Subcutaneous adipose tissue (tissue), 4 donors: ENCODE data around the gene MDFIC. TPM values are rescaled to one million over a fixed set of nuclear protein-coding genes. Genes with fewer than 3 reads are reported as not detected.

Experiments
- total RNA-seq, 4 donors: library from RNA; depleted of rRNA; stranded (reverse); fragments of >200 nt; gene quantifications; one replicate each; pipeline ENCODE4 v1.1.0, GENCODE V29; 2016
- TF ChIP-seq, protein P1 (sequence below): fragments of 450-650 bp; IDR thresholded peaks from one replicate; pipeline ENCODE4 v1.5.1; 2016; ENCODE audit warnings: low read depth, mild to moderate bottlenecking, control low read depth, antibody characterized with exemption, moderate library complexity

Gene MDFIC, protein sequence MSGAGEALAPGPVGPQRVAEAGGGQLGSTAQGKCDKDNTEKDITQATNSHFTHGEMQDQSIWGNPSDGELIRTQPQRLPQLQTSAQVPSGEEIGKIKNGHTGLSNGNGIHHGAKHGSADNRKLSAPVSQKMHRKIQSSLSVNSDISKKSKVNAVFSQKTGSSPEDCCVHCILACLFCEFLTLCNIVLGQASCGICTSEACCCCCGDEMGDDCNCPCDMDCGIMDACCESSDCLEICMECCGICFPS
- 100 to 1,000 TPM; 104 to 132 (median 123) TPM for total RNA-seq

GRCh38 chr7:114922026-114922651, at the start of gene MDFIC:
MDFIC (plus strand) TSS chr7:114922094; CDS start chr7:114923034, 940 bp downstream.
- TF ChIP-seq, protein P1, sequence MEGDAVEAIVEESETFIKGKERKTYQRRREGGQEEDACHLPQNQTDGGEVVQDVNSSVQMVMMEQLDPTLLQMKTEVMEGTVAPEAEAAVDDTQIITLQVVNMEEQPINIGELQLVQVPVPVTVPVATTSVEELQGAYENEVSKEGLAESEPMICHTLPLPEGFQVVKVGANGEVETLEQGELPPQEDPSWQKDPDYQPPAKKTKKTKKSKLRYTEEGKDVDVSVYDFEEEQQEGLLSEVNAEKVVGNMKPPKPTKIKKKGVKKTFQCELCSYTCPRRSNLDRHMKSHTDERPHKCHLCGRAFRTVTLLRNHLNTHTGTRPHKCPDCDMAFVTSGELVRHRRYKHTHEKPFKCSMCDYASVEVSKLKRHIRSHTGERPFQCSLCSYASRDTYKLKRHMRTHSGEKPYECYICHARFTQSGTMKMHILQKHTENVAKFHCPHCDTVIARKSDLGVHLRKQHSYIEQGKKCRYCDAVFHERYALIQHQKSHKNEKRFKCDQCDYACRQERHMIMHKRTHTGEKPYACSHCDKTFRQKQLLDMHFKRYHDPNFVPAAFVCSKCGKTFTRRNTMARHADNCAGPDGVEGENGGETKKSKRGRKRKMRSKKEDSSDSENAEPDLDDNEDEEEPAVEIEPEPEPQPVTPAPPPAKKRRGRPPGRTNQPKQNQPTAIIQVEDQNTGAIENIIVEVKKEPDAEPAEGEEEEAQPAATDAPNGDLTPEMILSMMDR = no peak

DNA sequence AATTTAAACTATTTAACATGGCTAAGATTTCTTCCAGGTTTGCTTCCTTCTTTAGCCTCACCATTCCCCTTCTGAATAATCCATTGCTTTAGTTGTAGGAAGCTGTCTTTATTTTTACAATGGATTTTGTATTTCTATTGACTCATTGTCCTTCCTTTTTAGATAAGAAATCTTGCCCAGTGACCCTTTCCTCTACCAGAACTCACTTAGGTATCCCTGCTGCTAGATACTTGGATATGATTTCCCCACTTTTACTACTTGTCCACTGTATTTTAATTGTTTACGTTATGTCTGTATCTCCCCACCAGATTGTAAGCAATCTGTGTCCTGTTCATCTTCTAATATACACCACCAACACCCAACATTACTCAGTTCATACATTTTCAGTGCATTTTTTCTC, 47.7 kb upstream of the MDFIC start:
- TF ChIP-seq, protein P1 = no peak

DNA sequence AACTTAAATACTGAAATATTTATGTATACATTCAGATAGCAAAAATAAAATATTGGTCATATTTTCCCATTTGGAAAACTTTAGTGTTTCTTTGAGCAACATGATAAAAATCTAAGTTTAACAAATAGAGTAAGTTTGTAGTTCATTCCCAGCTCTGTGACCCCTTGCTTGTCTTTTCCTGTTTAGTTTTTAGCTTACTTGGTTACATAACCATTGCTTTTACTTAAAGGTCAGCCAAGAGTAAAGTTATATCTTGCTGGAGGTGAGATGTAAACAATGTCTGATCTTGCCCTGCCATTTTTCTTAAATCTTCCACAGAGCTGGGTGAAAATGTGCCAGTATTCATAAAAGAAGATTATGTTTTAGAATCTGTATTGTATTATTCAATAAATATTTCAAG, 46.7 kb upstream of the MDFIC start:
- TF ChIP-seq, protein P1 = no peak

DNA sequence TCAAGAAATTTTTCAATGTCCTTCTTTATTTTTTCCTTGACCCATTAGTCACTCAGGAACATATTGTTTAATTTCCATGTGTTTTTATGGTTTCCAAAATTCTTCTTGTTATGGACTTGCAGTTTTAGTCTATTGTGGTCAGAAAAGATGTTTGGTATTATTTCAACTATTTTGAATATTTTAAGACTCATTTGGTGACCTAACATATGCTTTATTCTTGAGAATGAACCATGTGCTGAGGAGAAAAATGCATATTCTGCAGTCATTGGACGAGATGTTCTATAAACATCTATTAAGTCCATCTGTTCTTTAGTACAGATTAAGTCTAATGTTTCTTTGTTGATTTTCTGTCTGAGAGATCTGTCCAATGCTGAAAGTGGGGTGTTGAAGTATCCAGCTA, 42.3 kb upstream of the MDFIC start:
- TF ChIP-seq, protein P1 = no peak

DNA sequence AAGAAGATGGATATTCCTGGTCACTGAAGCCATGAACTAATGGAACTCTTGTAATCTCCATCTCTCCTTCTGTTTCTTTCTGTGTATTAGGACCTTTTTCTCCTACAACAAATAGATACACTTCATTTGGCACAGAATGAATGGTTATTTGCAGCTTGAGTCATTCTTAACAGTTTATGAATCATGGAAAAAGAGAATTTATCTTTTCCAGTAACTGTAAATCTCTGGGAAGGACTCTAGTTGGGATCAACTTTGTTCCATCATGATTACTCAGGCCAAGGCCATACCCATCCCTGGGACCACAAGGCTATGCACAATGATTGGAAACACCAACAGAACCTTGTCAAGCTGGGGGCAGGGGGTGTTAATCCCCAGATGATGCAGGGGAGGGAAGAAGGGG, 36.1 kb upstream of the MDFIC start:
- TF ChIP-seq, protein P1 = no peak

GRCh38 chr7:114886241-114886640, 35.7 kb upstream of the MDFIC start:
- TF ChIP-seq, protein P1 = no peak

DNA sequence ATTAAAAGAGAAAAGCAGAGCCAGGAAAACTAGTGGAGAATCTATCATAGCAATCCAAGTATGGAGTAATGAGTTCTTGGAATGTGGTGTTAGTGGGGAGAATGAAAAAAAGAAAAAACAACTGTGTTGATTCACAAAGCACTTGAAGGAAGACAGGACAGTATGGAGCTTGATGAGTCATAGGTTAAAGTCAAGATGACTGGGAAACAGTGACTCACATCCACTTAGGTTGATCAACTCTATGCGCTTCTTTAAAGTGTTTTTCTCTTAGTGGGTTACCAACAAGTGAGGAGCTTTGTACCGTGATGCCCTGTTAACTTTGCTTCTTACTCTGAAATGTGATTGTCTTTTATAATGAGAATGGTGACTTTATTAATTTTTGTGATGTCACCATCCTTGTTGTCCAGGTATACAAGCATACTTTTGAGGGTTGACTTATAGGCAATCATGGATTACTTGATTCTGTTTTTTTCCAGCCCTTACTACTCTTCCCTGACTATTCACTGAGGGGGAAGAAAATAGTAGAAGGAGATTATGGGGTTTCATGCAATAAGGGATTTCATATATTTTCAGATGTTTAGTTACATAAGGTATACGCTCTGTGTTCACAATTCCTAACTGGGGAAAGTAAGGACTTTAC, 32.1 kb upstream of the MDFIC start:
- TF ChIP-seq, protein P1 = no peak
